BJ (cell line): ENCODE data around the gene PPP3CA. TPM values are rescaled to one million over a fixed set of nuclear protein-coding genes. Genes with fewer than 3 reads are reported as not detected.

Experiments used
- CTCF ChIA-PET: fragments of 350-600 bp; formaldehyde crosslinking; extraction: SDS; loops from one replicate; lab custom pipeline; 2021; ENCODE audit warnings: antibody characterized with exemption, inconsistent platforms; lab: Yijun Ruan, JAX
- POLR2A ChIA-PET: fragments of 300-600 bp; sonication (Branson Sonifier 250); formaldehyde crosslinking; extraction: SDS; loops from one replicate; lab custom pipeline; 2021; ENCODE audit warnings: antibody characterized with exemption; lab: Charles Lee
- DNase-seq: peaks from one replicate; pipeline ENCODE4 v3.0.0-alpha.2; 2011; ENCODE audit warnings: low read depth
- H3K27me3 ChIP-seq: 2 replicates; pipeline ENCODE4 v1.6.0; 2011; ENCODE audit warnings: low read length; ENCODE audit not compliant: control insufficient read depth, insufficient read depth
- H3K36me3 ChIP-seq: 2 replicates; pipeline ENCODE4 v1.5.1; 2011; ENCODE audit warnings: low read length; ENCODE audit not compliant: control insufficient read depth, insufficient read depth
- H3K4me3 ChIP-seq: 2 replicates; pipeline ENCODE4 v1.5.1; 2011; ENCODE audit warnings: low read depth, mild to moderate bottlenecking, control low read depth, low read length
- polyA plus RNA-seq: library from polyadenylated mRNA; depleted of rRNA; stranded (reverse); fragments of >200 nt; gene quantifications from 2 replicates; pipeline ENCODE4 v1.2.3, GENCODE V29; 2011
- TF ChIP-seq, protein P1 (sequence below): IDR thresholded peaks from 2 replicates; pipeline ENCODE4 v1.5.1; 2011; ENCODE audit warnings: low read depth, mild to moderate bottlenecking, control low read depth, inconsistent platforms, low read length, moderate library complexity; ENCODE audit not compliant: insufficient read depth

The PPP3CA gene
- polyA plus RNA-seq, 1 experiment, result 10.6 TPM

GRCh38 chr4:101055392-101055791, 291.9 kb downstream of the PPP3CA start:
- POLR2A ChIA-PET, result no interaction called here

GRCh38 chr4:101050837-101051205, 296.5 kb downstream of the PPP3CA start:
- ChIA-PET POLR2A (no interaction called here), CTCF (interaction anchor here (0.5 kb wide), 1 partner anchor 1521 kb away, joined by 5 read pairs; no protein-coding TSS in a partner anchor)
- Histone ChIP-seq H3K36me3 (peaks cover 3% of the 10 kb centered on the region; the same call in 1 of the 2 replicates), H3K27me3 (no peaks in the 10 kb centered on the region), H3K4me3 (no peak overlapping the region)
- DNase-seq, result no peak
- TF ChIP-seq, protein P1, sequence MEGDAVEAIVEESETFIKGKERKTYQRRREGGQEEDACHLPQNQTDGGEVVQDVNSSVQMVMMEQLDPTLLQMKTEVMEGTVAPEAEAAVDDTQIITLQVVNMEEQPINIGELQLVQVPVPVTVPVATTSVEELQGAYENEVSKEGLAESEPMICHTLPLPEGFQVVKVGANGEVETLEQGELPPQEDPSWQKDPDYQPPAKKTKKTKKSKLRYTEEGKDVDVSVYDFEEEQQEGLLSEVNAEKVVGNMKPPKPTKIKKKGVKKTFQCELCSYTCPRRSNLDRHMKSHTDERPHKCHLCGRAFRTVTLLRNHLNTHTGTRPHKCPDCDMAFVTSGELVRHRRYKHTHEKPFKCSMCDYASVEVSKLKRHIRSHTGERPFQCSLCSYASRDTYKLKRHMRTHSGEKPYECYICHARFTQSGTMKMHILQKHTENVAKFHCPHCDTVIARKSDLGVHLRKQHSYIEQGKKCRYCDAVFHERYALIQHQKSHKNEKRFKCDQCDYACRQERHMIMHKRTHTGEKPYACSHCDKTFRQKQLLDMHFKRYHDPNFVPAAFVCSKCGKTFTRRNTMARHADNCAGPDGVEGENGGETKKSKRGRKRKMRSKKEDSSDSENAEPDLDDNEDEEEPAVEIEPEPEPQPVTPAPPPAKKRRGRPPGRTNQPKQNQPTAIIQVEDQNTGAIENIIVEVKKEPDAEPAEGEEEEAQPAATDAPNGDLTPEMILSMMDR, result no peak

More at GRCh38 chr4:101055392-101055791, 291.9 kb downstream of the PPP3CA start:
- Histone ChIP-seq H3K4me3 (no peak overlapping the region), H3K36me3 (peaks cover 3% of the 10 kb centered on the region; the same call in 1 of the 2 replicates), H3K27me3 (no peaks in the 10 kb centered on the region)
- CTCF ChIA-PET, result no interaction called here
- DNase-seq, result no peak
- TF ChIP-seq, protein P1, result no peak

- ChIA-PET POLR2A (no interaction called here), CTCF (no interaction called here)
- H3K4me3 ChIP-seq, result no peak overlapping the region
- DNase-seq, result no peak
- H3K27me3 ChIP-seq, result no peaks in the 10 kb centered on the region
- TF ChIP-seq, protein P1, result no peak
- peaks cover 3% of the 10 kb centered on the region; the same call in 1 of the 2 replicates for H3K36me3 ChIP-seq
Measured at GRCh38 chr4:101050088-101050836, 297.1 kb downstream of the PPP3CA start.

DNA sequence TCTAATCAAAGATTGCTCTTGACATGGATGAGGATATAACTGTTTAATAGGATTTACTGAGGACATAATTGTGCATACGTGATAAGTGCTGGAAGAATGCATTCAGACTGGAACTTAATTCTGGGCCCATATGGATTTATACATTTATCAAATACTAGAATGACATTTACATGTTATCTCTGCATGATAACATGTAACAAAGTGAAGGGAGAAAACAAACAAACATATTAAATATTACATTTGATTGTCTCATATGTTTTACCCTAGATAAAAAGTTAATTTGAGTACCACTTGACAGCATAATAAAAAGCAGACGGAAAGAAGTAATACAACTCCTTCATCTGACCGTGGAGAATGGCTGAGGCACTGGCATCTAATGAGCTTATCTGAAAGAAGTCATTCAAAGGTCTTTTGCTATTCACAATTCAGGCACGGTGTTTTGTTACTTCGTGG, 297.8 kb downstream of the PPP3CA start:
- ChIA-PET CTCF (no interaction called here), POLR2A (no interaction called here)
- TF ChIP-seq, protein P1, result no peak
- Histone ChIP-seq H3K4me3 (no peak overlapping the region), H3K36me3 (peaks cover 3% of the 10 kb centered on the region; the same call in 1 of the 2 replicates), H3K27me3 (no peaks in the 10 kb centered on the region)
- DNase-seq, result no peak

DNA sequence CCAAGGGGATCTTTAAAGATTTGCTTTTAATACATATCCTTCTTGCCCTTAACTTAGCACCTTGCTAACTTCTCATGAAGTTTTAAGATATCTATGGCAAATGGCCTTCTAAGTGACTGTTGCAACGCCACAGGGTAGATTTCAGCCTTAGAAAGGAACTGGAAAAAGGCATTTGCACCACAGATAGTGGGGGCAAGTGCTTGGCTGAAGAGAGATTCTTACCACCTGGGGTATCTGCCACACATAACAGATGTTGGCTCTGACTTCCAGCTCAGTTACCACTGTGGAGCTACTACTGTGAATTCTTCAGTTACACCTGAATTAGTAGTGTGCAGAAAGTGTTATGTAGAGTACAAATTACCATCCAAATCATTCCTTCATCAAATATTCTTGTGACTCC, 302.6 kb downstream of the PPP3CA start:
- POLR2A ChIA-PET, result no interaction called here
- H3K27me3 ChIP-seq, result no peaks in the 10 kb centered on the region
- CTCF ChIA-PET, result no interaction called here
- 0 out of 2 replicates have a peak, but pooled peaks cover under 1% of the 10 kb centered on the region for H3K36me3 ChIP-seq
- DNase-seq, result no peak
- TF ChIP-seq, protein P1, result no peak
- H3K4me3 ChIP-seq, result no peak overlapping the region
